Neural cell (in vitro differentiated cells): ENCODE data around the gene TTYH3. TPM values are rescaled to one million over a fixed set of nuclear protein-coding genes. Genes with fewer than 3 reads are reported as not detected.

Experiments used
- H2AFZ ChIP-seq: fragments of 200-600, 300-800 bp; sonication (generic), shearing (Covaris generic); 2 replicates; pipeline ENCODE4 v1.6.0; 2014; ENCODE audit warnings: low read depth, mild to moderate bottlenecking, antibody characterized with exemption, low read length, moderate library complexity
- H3F3A ChIP-seq: fragments of 200-600 bp; shearing (Covaris generic); 2 replicates; pipeline ENCODE4 v1.6.1; 2016; ENCODE audit warnings: mild to moderate bottlenecking, moderate library complexity, mixed read lengths, antibody characterized with exemption, low read length; ENCODE audit not compliant: insufficient read depth, poor library complexity, severe bottlenecking
- H3K27ac ChIP-seq: fragments of 200-600, 300-800 bp; sonication (generic), shearing (Covaris generic); 2 replicates; pipeline ENCODE4 v1.5.1; 2014; ENCODE audit warnings: mild to moderate bottlenecking, low read length, moderate library complexity
- H3K27me3 ChIP-seq: fragments of 300-800, 200-600 bp; sonication (generic), shearing (Covaris generic); 2 replicates; pipeline ENCODE4 v1.6.0; 2014; ENCODE audit warnings: mild to moderate bottlenecking, low read depth, low read length, moderate library complexity; ENCODE audit not compliant: insufficient read depth
- H3K36me3 ChIP-seq: fragments of 300-800, 200-600 bp; sonication (generic), shearing (Covaris generic); 2 replicates; pipeline ENCODE4 v1.5.1; 2014; ENCODE audit warnings: mild to moderate bottlenecking, antibody characterized with exemption, low read length, moderate library complexity; ENCODE audit not compliant: insufficient read depth
- H3K4me2 ChIP-seq: fragments of 300-800, 200-600 bp; sonication (generic), shearing (Covaris generic); 2 replicates; pipeline ENCODE4 v1.6.0; 2014; ENCODE audit warnings: mild to moderate bottlenecking, low read length
- H3K4me3 ChIP-seq: fragments of 300-800, 200-600 bp; sonication (generic), shearing (Covaris generic); 2 replicates; pipeline ENCODE4 v1.5.1; 2014; ENCODE audit warnings: mild to moderate bottlenecking, low read length, moderate library complexity
- H3K79me2 ChIP-seq: fragments of 200-600 bp; shearing (Covaris generic); replicated peaks from 2 replicates; pipeline ENCODE4 v1.6.0; 2014; ENCODE audit warnings: mild to moderate bottlenecking, low read length, moderate library complexity; ENCODE audit not compliant: insufficient read depth
- H3K9ac ChIP-seq: fragments of 300-800, 200-600 bp; sonication (generic), shearing (Covaris generic); 2 replicates; pipeline ENCODE4 v1.6.1; 2016; ENCODE audit warnings: mild to moderate bottlenecking, low read length, mixed read lengths
- H3K9me2 ChIP-seq: fragments of 200-600 bp; shearing (Covaris generic); 2 replicates; pipeline ENCODE4 v1.6.1; 2016; ENCODE audit warnings: mild to moderate bottlenecking, low read length, mixed read lengths; ENCODE audit not compliant: insufficient read depth
- H3K9me3 ChIP-seq: fragments of 200-600, 300-800 bp; sonication (generic), shearing (Covaris generic); 2 replicates; pipeline ENCODE4 v1.6.1; 2016; ENCODE audit warnings: mild to moderate bottlenecking, mixed run types, low read length, moderate library complexity, mixed read lengths
- H4K20me1 ChIP-seq: fragments of 200-600 bp; shearing (Covaris generic); 2 replicates; pipeline ENCODE4 v1.6.1; 2016; ENCODE audit warnings: mild to moderate bottlenecking, mixed run types; ENCODE audit not compliant: insufficient read depth
- CTCF ChIP-seq: fragments of 450-650 bp; IDR thresholded peaks from 2 replicates; pipeline ENCODE4 v1.5.1; 2014; ENCODE audit warnings: antibody characterized with exemption, mild to moderate bottlenecking, moderate library complexity; ENCODE audit not compliant: poor library complexity, severe bottlenecking
- EP300 ChIP-seq: fragments of 450-650 bp; conservative IDR thresholded peaks from 2 replicates; pipeline ENCODE4 v1.6.1; 2014; ENCODE audit warnings: antibody characterized with exemption, mild to moderate bottlenecking, moderate library complexity; ENCODE audit not compliant: poor library complexity, severe bottlenecking
- EZH2 ChIP-seq: fragments of 200-600, 300-800 bp; shearing (Covaris generic), sonication (generic); IDR thresholded peaks from 2 replicates; pipeline ENCODE4 v1.6.1; 2014; ENCODE audit warnings: antibody characterized with exemption, low read length, borderline replicate concordance, mild to moderate bottlenecking; ENCODE audit not compliant: insufficient read depth, poor library complexity, severe bottlenecking
- MXI1 ChIP-seq: fragments of 450-650 bp; conservative IDR thresholded peaks from 2 replicates; pipeline ENCODE4 v1.6.1; 2014; ENCODE audit warnings: antibody characterized with exemption, mild to moderate bottlenecking; ENCODE audit not compliant: poor library complexity, severe bottlenecking
- POLR2AphosphoS5 ChIP-seq: IDR thresholded peaks from 2 replicates; pipeline ENCODE4 v1.6.1; 2012
- RAD21 ChIP-seq: fragments of 450-650 bp; conservative IDR thresholded peaks from 2 replicates; pipeline ENCODE4 v1.6.1; 2014; ENCODE audit warnings: antibody characterized with exemption, mild to moderate bottlenecking, moderate library complexity
- REST ChIP-seq: IDR thresholded peaks from 2 replicates; pipeline ENCODE4 v1.6.1; 2012; ENCODE audit warnings: borderline replicate concordance
- SMC3 ChIP-seq: fragments of 450-650 bp; conservative IDR thresholded peaks from 2 replicates; pipeline ENCODE4 v1.6.1; 2014; ENCODE audit warnings: antibody characterized with exemption, mild to moderate bottlenecking, moderate library complexity; ENCODE audit not compliant: poor library complexity
- TAF1 ChIP-seq: IDR thresholded peaks from 2 replicates; pipeline ENCODE4 v1.6.1; 2012; ENCODE audit warnings: low read depth
- polyA plus RNA-seq: library from polyadenylated mRNA; depleted of rRNA; stranded (reverse); fragments of >200 nt; gene quantifications from 2 replicates; pipeline ENCODE4 v1.2.3, GENCODE V29; 2014

TTYH3 gene
- polyA plus RNA-seq, 1 donor from 2014 or later = 17.0 TPM

- Histone ChIP-seq H3K36me3 (no peaks in the 10 kb centered on the region), H3K4me3 (no peak overlapping the region), H3K27ac (no peak overlapping the region), H3F3A (no peaks in the 10 kb centered on the region), H2AFZ (no peak overlapping the region), H4K20me1 (no peaks in the 10 kb centered on the region), H3K9ac (no peak overlapping the region), H3K9me2 (no peaks in the 10 kb centered on the region), H3K9me3 (no peaks in the 10 kb centered on the region), H3K27me3 (no peaks in the 10 kb centered on the region), H3K79me2 (no peaks in the 10 kb centered on the region), H3K4me2 (no peak overlapping the region)
- TF ChIP-seq TAF1 = no peak
Measured at GRCh38 chr7:2621948-2622640, 9.7 kb upstream of the TTYH3 start.

GRCh38 chr7:2622869-2623697 lies 8.7 kb upstream of the TTYH3 start:
- no peaks in the 10 kb centered on the region for H3F3A ChIP-seq
- no peak overlapping the region for H3K9ac ChIP-seq
- H3K79me2 ChIP-seq = no peaks in the 10 kb centered on the region
- H2AFZ ChIP-seq = no peak overlapping the region
- H3K27ac ChIP-seq = no peak overlapping the region
- H3K36me3 ChIP-seq = no peaks in the 10 kb centered on the region
- no peaks in the 10 kb centered on the region for H3K27me3 ChIP-seq
- TF ChIP-seq TAF1 = no peak
- TF ChIP-seq SMC3 = no peak
- TF ChIP-seq EZH2 = no peak
- no peak for TF ChIP-seq MXI1
- no peak for TF ChIP-seq RAD21
- no peak for TF ChIP-seq POLR2AphosphoS5
- no peak for TF ChIP-seq REST
- no peak for TF ChIP-seq EP300
- TF ChIP-seq CTCF = no peak
- no peaks in the 10 kb centered on the region for H4K20me1 ChIP-seq
- no peak overlapping the region for H3K4me2 ChIP-seq
- no peak overlapping the region for H3K4me3 ChIP-seq
- H3K9me3 ChIP-seq = no peaks in the 10 kb centered on the region
- no peaks in the 10 kb centered on the region for H3K9me2 ChIP-seq
